ENCODE results near the gene FAM210A.

FAM210A gene

DNA sequence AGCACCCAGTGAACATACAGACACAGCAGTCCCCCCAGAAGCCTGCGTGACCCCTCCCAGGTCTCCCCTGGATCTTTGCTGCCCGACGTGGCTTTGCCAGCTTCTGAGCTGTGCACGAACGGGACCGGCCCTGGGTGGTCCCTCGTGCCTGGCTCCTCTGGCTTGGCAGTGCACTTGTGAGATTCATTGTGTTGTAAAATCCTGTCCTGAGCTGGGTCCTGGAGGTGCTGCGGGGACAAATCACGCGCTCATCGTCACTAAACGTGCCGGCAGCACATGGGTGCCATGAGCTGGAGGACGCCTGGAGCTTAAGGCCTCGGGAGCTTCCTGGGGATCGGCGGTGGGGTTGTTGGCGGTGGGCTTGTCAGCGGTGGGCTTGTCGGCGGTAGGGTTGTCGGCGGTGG is 104.9 kb downstream of the FAM210A start:
- peaks cover 10% of the 10 kb centered on the region; the same call in 1 of the 2 replicates for H3K79me2 ChIP-seq (ENCODE audit: low read length)
- H4K20me1 ChIP-seq (ENCODE audit: insufficient read depth, low read length): peaks cover 13% of the 10 kb centered on the region; the same call in 1 of the 2 replicates
- H3K4me2 ChIP-seq (ENCODE audit: low read length): no peak overlapping the region
- no peaks in the 10 kb centered on the region for H3K27me3 ChIP-seq (ENCODE audit: low read depth, low read length)
- no peak overlapping the region for H3K27ac ChIP-seq (ENCODE audit: low read length)
- H3K4me3 ChIP-seq (ENCODE audit: low read length): no peak overlapping the region
- no peak overlapping the region for H3K9ac ChIP-seq (ENCODE audit: low read length)
- H3K4me1 ChIP-seq (ENCODE audit: low read length): peaks cover 15% of the 10 kb centered on the region
- TF ChIP-seq, protein P1, sequence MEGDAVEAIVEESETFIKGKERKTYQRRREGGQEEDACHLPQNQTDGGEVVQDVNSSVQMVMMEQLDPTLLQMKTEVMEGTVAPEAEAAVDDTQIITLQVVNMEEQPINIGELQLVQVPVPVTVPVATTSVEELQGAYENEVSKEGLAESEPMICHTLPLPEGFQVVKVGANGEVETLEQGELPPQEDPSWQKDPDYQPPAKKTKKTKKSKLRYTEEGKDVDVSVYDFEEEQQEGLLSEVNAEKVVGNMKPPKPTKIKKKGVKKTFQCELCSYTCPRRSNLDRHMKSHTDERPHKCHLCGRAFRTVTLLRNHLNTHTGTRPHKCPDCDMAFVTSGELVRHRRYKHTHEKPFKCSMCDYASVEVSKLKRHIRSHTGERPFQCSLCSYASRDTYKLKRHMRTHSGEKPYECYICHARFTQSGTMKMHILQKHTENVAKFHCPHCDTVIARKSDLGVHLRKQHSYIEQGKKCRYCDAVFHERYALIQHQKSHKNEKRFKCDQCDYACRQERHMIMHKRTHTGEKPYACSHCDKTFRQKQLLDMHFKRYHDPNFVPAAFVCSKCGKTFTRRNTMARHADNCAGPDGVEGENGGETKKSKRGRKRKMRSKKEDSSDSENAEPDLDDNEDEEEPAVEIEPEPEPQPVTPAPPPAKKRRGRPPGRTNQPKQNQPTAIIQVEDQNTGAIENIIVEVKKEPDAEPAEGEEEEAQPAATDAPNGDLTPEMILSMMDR (IDR thresholded peaks at IDR 0.05; ENCODE audit: low read depth, low read length): no peak
- TF ChIP-seq EZH2phosphoT487 (IDR thresholded peaks at IDR 0.05; ENCODE audit: low read depth): no peak
- H2AFZ ChIP-seq (ENCODE audit: low read depth, low read length): no peak overlapping the region
- H3K36me3 ChIP-seq (replicated peaks; ENCODE audit: low read depth, low read length): peaks cover under 1% of the 10 kb centered on the region
- H3K9me3 ChIP-seq (ENCODE audit: insufficient read depth, low read length): no peaks in the 10 kb centered on the region

DNA sequence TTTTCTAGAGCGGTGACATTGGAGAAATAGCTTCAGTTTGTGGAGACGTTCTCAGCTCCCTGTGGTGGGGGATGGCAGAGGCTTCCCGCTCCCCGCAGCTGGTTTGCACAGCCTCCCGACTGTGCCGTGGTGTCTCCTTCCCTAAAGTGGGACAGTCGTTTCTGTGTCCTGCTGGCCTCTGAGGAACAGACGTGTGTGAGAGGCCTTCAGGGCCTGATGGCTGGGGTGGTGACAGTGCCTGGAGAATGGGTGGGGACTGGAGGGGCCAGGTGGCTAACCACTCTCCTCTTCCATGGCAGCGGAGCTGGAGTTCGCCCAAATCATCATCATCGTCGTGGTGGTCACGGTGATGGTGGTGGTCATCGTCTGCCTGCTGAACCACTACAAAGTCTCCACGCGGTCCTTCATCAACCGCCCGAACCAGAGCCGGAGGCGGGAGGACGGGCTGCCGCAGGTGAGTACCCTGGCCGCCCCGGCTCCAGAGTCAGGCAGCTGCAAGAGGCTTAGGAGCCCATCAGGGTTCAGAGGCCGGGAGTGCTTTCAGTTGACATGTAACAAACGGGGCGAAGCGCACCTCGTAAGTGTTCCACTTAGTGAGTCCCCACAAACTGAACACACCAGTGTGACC is 105.4 kb downstream of the FAM210A start:
- H3K27ac ChIP-seq (ENCODE audit: low read length): no peak overlapping the region
- peaks cover 6% of the 10 kb centered on the region for H3K36me3 ChIP-seq (replicated peaks; ENCODE audit: low read depth, low read length)
- TF ChIP-seq, protein P1 (IDR thresholded peaks at IDR 0.05; ENCODE audit: low read depth, low read length): no peak
- TF ChIP-seq EZH2phosphoT487 (IDR thresholded peaks at IDR 0.05; ENCODE audit: low read depth): no peak
- peaks cover 15% of the 10 kb centered on the region for H3K79me2 ChIP-seq (ENCODE audit: low read length)
- H3K4me2 ChIP-seq (ENCODE audit: low read length): no peak overlapping the region
- H3K4me1 ChIP-seq (ENCODE audit: low read length): peaks cover 20% of the 10 kb centered on the region
- no peaks in the 10 kb centered on the region for H3K9me3 ChIP-seq (ENCODE audit: insufficient read depth, low read length)
- no peak overlapping the region for H2AFZ ChIP-seq (ENCODE audit: low read depth, low read length)
- peaks cover 13% of the 10 kb centered on the region; the same call in 1 of the 2 replicates for H4K20me1 ChIP-seq (ENCODE audit: insufficient read depth, low read length)
- H3K9ac ChIP-seq (ENCODE audit: low read length): no peak overlapping the region
- H3K4me3 ChIP-seq (ENCODE audit: low read length): no peak overlapping the region
- H3K27me3 ChIP-seq (ENCODE audit: low read depth, low read length): no peaks in the 10 kb centered on the region

DNA sequence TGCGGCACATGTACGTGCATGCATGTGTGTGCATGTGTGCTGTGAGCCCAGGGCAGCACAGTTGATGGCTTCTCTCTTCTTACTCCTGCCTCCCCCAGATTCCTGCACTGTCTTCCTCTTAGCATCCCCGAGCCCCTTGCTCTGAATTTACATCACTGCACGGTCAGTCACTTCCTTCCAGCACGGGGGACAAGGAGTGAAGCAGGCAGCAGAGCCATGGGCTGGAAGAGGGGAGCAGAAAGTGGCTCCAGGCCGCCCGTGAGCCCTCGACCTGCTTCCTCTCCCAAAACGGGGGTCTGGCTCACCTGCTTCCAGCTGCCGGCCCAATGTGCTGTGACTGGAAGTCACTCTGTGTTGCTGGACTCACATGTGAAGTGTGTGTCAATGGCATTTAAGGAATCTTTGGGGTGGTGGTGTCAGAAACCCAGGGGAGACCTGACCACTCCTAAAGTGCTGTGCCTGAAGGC is 106.1 kb downstream of the FAM210A start:
- TF ChIP-seq, protein P1 (IDR thresholded peaks at IDR 0.05; ENCODE audit: low read depth, low read length): no peak
- TF ChIP-seq EZH2phosphoT487 (IDR thresholded peaks at IDR 0.05; ENCODE audit: low read depth): no peak
- no peak overlapping the region for H2AFZ ChIP-seq (ENCODE audit: low read depth, low read length)
- peaks cover 27% of the 10 kb centered on the region for H3K4me1 ChIP-seq (ENCODE audit: low read length)
- H3K9me3 ChIP-seq (ENCODE audit: insufficient read depth, low read length): no peaks in the 10 kb centered on the region
- no peaks in the 10 kb centered on the region for H3K27me3 ChIP-seq (ENCODE audit: low read depth, low read length)
- peaks cover 13% of the 10 kb centered on the region; the same call in 1 of the 2 replicates for H4K20me1 ChIP-seq (ENCODE audit: insufficient read depth, low read length)
- no peak overlapping the region for H3K9ac ChIP-seq (ENCODE audit: low read length)
- peaks cover 22% of the 10 kb centered on the region for H3K79me2 ChIP-seq (ENCODE audit: low read length)
- H3K4me2 ChIP-seq (ENCODE audit: low read length): no peak overlapping the region
- peaks cover 12% of the 10 kb centered on the region for H3K36me3 ChIP-seq (replicated peaks; ENCODE audit: low read depth, low read length)
- H3K27ac ChIP-seq (ENCODE audit: low read length): no peak overlapping the region
- no peak overlapping the region for H3K4me3 ChIP-seq (ENCODE audit: low read length)

DNA sequence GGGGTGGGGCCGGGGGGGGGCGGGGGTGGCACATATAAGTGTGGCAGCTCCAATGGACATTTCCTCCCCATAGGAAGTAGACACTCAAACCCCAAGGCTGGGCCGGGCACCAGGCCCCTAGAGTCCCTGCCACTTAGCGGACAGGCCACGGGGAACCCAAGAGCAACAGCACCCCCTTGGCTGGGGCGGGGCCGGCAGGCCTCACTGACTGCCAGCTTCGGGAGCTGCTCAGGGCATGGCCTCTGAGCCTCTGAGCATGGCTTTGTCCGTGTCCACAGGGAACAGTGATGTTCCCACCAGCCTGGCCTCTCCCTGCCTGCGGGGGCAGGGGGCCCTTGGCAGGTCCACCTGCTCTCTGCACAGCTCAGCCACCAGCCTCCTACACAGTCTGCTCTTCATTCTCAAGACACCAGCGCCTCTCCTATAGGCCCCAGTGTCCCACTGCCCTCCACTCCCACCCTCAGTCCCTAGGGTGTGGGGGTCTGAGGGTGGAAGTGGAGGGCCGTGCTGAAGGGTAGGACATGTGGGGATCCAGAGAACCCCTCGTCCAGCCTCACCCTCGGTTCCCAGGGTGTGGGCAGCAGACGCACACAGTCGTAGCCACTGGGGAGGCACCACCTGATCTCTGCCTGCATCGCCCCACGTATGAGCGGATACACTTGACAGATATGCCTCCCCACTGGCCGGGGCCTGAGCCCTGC is 106.7 kb downstream of the FAM210A start:
- Histone ChIP-seq H3K4me2 (ENCODE audit: low read length) (no peak overlapping the region), H3K9ac (ENCODE audit: low read length) (no peak overlapping the region), H3K9me3 (ENCODE audit: insufficient read depth, low read length) (no peaks in the 10 kb centered on the region), H3K27ac (ENCODE audit: low read length) (no peak overlapping the region), H3K4me1 (ENCODE audit: low read length) (peaks cover 33% of the 10 kb centered on the region), H3K79me2 (ENCODE audit: low read length) (peaks cover 28% of the 10 kb centered on the region), H3K4me3 (ENCODE audit: low read length) (no peak overlapping the region), H4K20me1 (ENCODE audit: insufficient read depth, low read length) (peaks cover 16% of the 10 kb centered on the region; the same call in 1 of the 2 replicates), H2AFZ (ENCODE audit: low read depth, low read length) (no peak overlapping the region), H3K27me3 (ENCODE audit: low read depth, low read length) (no peaks in the 10 kb centered on the region), H3K36me3 (replicated peaks; ENCODE audit: low read depth, low read length) (peaks cover 18% of the 10 kb centered on the region)
- TF ChIP-seq, protein P1 (IDR thresholded peaks at IDR 0.05; ENCODE audit: low read depth, low read length): no peak
- no peak for TF ChIP-seq EZH2phosphoT487 (IDR thresholded peaks at IDR 0.05; ENCODE audit: low read depth)

Measured in OCI-LY3 (cell line).